ENCODE data around the gene CROT.
A peak's percentile ranks its signal among the peaks of the same experiment; 100 is the strongest.

The CROT gene, protein sequence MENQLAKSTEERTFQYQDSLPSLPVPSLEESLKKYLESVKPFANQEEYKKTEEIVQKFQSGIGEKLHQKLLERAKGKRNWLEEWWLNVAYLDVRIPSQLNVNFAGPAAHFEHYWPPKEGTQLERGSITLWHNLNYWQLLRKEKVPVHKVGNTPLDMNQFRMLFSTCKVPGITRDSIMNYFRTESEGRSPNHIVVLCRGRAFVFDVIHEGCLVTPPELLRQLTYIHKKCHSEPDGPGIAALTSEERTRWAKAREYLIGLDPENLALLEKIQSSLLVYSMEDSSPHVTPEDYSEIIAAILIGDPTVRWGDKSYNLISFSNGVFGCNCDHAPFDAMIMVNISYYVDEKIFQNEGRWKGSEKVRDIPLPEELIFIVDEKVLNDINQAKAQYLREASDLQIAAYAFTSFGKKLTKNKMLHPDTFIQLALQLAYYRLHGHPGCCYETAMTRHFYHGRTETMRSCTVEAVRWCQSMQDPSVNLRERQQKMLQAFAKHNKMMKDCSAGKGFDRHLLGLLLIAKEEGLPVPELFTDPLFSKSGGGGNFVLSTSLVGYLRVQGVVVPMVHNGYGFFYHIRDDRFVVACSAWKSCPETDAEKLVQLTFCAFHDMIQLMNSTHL

DNA sequence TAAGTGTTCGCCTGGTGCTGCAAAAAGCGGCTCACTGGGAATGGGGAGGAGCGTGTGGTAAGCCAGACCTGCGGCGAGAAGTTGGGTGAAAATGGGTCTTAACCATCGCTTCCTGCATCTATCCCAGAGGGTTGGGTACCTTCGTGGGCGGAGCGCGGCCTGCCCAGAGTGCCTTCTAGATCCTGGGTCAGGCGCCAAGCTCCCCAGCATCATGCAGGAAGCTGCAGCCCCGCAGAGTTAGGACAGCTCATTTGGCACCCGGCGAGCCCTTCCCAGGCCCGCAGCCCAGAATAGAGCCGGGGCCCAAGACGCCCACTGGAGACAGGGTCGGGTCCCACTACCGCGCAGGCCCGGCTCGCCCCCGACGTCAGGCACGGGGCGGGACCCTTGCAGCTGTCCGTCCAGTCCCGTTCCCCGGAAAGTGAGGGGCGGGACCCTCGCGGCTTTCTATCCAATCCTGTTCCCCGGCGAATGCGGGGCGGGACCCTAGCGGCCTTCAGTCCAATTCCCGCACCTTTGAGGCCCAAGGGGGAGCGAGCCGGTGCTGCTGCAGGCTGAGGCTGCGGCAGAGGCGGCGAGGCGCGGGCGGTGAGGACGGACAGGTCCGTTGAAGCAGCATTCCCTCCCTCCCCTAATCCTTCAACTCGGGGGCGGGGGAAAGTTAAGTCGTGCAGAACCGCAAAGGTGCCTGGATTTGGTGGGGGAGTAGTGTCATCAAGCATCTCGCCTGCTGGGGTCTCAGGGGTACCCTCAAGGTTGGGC lies at the start of gene CROT:
Gene CROT (plus strand): TSS at position 499 of the 762 bp plus-strand sequence. CDS start 3,405 bp downstream, outside the sequence.
- TF ChIP-seq, protein P1, sequence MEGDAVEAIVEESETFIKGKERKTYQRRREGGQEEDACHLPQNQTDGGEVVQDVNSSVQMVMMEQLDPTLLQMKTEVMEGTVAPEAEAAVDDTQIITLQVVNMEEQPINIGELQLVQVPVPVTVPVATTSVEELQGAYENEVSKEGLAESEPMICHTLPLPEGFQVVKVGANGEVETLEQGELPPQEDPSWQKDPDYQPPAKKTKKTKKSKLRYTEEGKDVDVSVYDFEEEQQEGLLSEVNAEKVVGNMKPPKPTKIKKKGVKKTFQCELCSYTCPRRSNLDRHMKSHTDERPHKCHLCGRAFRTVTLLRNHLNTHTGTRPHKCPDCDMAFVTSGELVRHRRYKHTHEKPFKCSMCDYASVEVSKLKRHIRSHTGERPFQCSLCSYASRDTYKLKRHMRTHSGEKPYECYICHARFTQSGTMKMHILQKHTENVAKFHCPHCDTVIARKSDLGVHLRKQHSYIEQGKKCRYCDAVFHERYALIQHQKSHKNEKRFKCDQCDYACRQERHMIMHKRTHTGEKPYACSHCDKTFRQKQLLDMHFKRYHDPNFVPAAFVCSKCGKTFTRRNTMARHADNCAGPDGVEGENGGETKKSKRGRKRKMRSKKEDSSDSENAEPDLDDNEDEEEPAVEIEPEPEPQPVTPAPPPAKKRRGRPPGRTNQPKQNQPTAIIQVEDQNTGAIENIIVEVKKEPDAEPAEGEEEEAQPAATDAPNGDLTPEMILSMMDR (IDR thresholded peaks at IDR 0.05; ENCODE audit: insufficient read depth, low read depth, low read length, missing control alignments), result no peak
- H3K4me3 ChIP-seq (ENCODE audit: low read length), result peak within 1 kb of the TSS; percentile 84
- peak; percentile 97 for DNase-seq (ENCODE audit: low read depth)

DNA sequence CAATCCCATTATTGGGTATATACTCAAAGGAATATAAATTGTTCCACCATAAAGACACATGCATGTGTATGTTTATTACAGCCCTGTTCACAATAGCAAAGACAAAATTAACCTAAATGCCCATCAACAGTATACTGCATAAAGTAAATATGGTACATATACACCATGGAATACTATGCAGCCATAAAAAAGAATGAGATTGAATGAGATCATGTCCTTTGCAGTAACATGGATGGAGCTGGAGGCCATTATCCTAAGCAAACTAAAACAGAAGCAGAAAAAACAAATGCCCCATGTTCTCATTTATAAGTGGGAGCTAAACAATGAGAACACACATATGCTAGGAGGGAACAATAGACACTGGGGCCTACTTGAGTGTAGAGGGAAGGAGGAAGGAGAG lies 44.7 kb upstream of the CROT start:
- H3K4me3 ChIP-seq (ENCODE audit: low read length), result no peak overlapping the region
- TF ChIP-seq, protein P1 (IDR thresholded peaks at IDR 0.05; ENCODE audit: insufficient read depth, low read depth, low read length, missing control alignments), result no peak
- no peak for DNase-seq (ENCODE audit: low read depth)

DNA sequence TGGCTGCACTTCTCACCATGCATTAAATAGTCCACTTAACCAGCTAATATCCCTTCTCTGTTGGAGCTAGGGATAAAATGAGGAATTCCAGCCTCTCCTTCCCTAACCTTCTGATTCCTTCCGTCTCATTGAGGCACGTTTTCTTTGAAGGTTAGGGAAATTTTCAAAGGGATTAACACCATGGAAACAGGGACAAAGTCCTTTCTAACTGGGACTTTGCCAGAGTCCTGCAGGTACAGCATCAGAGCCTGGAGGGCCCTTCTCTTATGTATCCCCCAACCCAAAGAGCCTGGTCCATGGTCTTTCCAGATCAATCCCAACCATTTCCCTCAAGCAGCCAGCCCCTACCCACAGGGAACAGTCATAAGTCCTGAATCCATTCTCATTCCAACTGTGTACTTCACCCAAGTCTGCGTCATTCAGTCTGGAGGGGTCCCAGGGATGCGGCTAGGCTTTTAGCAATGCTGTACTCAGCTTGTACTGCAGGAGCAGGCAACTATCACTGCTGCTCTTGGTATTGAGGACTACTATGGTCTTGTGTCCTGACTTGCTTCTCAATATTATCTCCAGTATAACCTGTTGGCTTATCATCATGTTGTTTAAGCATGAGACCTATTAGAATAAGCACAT lies 34.6 kb upstream of the CROT start:
- H3K4me3 ChIP-seq (ENCODE audit: low read length), result no peak overlapping the region
- DNase-seq (ENCODE audit: low read depth), result no peak
- TF ChIP-seq, protein P1 (IDR thresholded peaks at IDR 0.05; ENCODE audit: insufficient read depth, low read depth, low read length, missing control alignments), result no peak

DNA sequence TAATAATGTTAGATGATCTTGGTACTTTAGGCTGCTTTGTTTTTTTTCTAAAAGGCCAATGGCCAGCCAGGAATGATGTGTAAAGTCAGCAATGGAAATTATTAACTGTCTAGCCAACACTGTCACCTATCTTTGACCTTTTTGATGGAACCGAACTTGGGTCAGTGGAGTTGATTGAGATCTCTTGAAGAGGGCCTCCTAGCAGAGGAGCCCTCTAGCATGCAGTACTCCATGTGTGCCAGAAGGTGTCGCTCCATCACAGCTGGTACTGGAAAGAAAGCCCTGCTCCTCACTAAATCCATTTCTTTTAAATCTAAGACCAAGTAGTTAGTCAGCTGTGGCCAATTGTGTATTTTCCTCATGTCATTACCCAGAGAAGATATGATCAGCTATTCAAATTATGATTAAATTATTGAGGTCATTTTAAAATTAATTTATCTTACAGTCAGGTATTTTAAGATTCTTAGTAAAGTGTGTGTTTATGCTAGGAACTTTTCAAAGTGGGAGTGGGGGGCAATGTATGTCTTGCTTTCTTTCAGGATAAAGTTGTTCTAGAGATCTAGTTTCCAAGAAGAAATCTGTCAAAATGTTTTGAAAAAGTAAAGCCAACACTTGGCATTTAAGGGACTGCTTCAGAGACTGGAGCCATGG lies 33.1 kb upstream of the CROT start:
- peak; percentile 70 for DNase-seq (ENCODE audit: low read depth)
- TF ChIP-seq, protein P1 (IDR thresholded peaks at IDR 0.05; ENCODE audit: insufficient read depth, low read depth, low read length, missing control alignments), result peak; percentile 100
- no peak overlapping the region for H3K4me3 ChIP-seq (ENCODE audit: low read length)

DNA sequence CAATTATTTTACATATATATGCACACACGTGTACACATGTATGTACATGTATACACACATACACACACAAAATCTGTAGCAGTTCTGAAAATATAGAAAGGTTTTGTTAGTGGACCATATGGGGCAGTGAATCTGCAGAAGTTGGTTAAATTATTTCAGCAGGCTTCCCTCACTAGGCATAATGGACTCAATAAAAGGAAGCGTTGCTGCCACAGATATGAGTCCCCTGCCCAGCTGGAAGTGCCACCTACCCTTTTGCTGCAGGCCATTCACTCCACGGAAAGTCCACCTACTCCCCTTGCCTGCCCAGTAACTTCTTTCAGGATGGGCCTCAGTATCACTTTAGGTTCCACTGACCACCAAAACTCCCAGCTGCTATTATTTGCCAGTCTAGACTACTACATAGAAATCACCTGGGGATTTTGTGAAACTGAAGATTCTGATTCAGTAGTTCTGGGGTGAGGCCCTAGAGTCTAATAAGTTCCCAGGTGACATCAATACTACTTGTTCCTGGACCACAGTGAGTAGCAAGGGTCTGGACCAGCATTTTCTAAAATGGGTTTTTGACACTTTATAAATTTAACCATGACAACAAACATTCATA lies 29.3 kb upstream of the CROT start:
- peak; percentile 33 for DNase-seq (ENCODE audit: low read depth)
- TF ChIP-seq, protein P1 (IDR thresholded peaks at IDR 0.05; ENCODE audit: insufficient read depth, low read depth, low read length, missing control alignments), result no peak
- no peak overlapping the region for H3K4me3 ChIP-seq (ENCODE audit: low read length)

All from epithelial cell of esophagus (primary cell).